GM08714 (cell line): Measurements from ENCODE around the gene DKK3.

ENCODE experiments used
- H3K4me3 ChIP-seq: fragments of 200-500 bp; sonication (Bioruptor generic); 2 replicates; pipeline ENCODE4 v1.5.1; 2014; ENCODE audit warnings: mild to moderate bottlenecking, low read length, inconsistent platforms
- ZNF274 ChIP-seq: IDR thresholded peaks from 2 replicates; pipeline ENCODE4 v1.6.1; 2012; ENCODE audit warnings: mild to moderate bottlenecking, low read depth, low read length

DKK3 gene

DNA sequence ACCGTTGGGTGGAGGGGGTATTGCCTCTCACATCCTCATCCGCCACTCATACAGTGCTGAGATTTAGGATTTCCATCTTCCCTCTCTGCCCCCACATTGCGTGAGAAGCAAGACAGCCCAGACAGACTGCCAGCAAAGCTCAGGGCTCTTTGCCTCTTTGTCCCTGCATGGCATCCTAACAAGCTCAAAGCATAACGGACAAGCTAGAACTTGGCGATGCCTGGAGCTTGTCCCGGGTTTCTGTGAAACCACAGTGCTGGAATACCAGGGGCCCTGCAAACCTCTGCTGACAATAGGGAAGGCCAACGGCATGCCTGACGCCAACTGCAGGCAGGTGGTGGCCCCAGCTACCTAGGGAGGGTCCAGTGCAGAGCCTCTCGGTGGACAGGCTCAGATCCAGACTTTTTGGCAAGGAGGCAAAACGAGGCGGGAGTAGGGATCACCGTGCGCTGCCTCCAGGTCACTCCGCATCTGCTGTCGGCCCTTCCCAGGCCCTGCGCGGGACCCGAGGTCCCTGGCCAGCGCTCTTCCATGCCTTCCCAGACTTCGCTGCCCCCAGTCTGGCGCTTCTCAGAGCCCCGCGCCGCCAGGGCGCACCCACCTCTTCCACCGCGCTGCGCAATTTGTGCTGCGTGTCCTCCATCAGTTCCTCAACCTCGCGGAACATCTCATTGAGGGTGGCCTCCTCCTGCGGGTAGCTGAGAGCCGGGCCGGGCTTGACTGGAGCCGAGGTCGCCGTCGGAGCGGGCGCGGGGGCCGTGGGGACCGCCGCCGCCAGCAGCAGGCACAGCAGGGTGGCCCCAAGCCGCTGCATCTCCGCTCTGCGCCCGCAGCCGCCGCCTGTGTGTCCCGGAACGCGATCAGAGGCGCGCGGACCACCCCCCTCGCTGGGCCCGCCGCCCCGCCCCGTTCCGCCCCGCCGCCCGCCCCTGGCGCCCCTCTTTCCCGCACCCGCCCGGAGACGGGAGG, at the start of gene DKK3:
Gene DKK3, minus strand, starts transcription at position 858 of the 969 bp plus-strand sequence. Its CDS starts 44 bp downstream, at position 814.
- TF ChIP-seq ZNF274: no peak
- no peak within 1 kb of the TSS for H3K4me3 ChIP-seq

DNA sequence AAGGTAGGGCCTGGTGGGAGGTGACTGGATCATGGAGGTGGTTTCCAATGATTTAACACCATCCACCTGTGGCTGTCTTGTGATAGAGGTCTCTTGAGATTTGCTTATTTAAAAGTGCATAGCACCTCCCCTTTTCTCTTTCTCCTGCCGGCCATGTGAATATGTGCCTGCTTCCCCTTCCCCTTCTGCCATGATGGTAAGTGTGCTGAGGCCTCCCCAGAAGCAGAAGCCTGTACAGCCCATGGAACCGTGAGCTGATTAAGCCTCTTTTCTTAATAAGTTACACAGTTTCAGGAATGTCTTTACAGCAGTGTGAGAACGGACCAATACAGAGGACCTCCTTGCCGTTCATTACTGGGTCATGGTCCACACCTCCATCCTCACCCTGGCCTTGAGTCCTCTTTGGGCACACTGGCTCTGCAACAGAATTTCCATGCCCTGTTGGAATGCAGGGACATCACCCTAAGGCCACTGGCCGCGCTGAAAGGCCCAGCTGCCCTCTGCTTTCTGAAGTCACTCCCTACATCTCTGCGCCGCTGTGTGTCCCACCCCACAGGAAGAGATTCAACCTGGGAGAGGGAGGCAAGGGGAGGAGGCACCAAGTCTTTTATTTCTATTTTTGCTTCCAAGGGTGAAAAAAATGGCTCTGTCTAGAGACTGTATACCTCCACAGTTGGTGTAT, 49.0 kb upstream of the DKK3 start:
- H3K4me3 ChIP-seq: no peak overlapping the region
- TF ChIP-seq ZNF274: no peak

DNA sequence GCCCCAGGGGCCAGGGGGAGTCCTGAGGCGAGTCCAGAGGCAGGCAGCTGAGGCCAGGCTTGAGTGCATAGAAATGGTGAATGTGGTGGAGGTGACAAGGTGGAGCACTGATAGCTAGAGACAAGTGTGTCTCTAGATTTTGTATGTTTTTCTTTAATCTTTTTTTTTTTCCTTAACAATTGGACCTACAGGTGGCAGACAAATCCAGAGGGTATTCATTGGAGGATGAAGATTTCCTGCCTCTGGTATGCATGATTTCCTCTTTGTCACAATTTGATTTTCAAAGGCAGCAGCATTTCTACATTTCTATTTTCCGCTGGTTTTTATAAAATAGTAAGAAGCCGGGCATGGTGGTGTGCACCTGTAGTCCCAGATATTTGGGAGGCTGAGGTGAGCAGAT, 47.7 kb upstream of the DKK3 start:
- H3K4me3 ChIP-seq: no peak overlapping the region
- no peak for TF ChIP-seq ZNF274

DNA sequence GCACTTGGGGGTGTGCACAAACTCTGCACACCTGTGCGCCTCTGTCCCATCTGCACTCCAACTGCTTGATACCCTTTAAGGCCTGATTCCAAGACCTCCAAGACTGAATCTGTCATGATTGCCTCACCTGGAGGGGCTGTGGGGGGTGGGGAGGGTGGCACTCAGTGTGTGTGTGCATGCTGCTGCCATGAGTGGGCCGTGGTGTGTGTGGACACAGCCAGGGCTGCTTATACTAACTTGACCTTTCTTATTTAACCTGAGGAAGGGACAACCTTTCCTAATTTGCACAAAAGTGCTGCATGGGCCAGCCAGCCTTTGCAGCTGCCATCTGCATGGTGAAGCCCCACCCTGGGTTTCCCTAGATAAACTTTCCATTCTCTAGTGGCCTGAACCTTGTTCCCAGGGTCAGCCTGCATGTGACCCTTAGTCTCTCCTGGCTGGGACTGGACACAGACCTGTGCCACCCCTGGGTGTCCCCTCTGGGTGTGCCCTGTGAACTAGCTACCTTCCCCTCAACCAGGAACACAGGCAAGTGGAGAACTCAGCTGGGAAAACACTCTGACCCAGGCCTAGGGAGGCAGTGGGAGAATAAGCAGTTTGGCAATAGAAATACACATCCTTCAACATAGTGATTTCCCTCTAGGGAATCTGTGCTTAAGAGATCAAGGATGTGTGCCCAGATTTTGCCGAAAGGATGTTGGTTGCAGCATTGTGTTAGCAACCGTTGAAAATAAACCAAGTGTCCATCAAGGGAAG, 45.4 kb upstream of the DKK3 start:
- TF ChIP-seq ZNF274: no peak
- H3K4me3 ChIP-seq: no peak overlapping the region

DNA sequence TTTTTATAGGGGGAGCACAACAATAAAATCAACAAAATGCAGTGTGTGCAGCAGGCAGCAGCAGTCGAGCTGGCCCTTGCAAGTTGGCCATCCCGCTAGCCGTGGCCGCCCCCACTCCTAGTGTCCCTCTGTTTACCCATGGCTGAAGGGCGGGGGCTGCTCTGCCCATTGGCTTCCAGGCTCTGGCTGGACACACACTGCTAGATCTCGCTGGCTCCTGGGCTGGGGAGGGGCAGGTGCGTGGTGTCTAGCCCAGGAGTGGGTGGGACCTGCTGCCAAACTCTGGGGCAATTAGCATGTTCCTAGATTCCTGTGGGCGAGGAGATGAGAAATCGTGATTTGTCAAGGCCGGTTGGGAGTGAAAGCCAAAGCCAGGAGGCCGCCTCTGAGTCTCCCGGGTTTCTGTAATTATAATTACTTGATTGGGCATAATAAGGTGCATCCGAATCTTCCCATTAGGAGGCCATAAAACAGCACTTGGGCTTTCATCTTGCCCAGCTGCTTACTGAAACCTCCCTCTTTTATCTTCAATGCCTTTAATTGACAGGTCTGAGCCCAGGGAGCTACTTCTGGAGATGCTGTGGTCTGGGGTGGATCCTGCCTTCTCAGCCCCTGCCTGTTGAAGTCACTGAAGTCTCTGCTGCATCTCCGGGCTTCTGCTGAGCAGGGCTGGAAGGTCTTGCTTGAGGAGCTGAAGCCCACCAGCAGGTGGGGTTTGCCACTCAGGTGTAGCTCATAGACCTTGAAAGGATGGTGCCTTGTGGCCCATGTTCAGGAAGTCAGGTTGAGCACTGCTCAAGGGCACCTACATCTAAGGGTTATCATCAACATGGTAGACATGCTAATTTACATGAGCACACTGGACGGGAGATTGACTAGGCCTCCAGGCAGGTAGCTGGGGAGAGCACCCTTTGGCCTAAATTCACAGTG, 44.5 kb upstream of the DKK3 start:
- TF ChIP-seq ZNF274: no peak
- no peak overlapping the region for H3K4me3 ChIP-seq

DNA sequence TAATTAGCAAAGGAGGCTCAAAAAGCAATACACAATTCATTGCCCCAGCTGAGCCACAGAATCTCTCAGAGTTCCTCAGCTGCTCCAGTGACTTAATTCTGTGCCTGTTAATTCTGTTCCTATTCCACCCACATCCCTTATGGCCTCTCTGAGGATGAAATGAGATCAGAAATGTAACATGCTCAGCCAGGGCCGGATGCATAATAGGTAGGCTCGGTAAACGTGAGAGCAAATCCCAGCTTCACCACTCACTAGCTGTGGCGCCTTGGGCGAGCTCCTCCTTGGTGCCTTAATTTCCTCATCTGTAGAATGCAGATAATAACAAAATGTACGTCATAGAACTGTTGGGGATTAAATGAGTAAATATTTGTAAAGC, 42.8 kb upstream of the DKK3 start:
- no peak overlapping the region for H3K4me3 ChIP-seq
- no peak for TF ChIP-seq ZNF274

DNA sequence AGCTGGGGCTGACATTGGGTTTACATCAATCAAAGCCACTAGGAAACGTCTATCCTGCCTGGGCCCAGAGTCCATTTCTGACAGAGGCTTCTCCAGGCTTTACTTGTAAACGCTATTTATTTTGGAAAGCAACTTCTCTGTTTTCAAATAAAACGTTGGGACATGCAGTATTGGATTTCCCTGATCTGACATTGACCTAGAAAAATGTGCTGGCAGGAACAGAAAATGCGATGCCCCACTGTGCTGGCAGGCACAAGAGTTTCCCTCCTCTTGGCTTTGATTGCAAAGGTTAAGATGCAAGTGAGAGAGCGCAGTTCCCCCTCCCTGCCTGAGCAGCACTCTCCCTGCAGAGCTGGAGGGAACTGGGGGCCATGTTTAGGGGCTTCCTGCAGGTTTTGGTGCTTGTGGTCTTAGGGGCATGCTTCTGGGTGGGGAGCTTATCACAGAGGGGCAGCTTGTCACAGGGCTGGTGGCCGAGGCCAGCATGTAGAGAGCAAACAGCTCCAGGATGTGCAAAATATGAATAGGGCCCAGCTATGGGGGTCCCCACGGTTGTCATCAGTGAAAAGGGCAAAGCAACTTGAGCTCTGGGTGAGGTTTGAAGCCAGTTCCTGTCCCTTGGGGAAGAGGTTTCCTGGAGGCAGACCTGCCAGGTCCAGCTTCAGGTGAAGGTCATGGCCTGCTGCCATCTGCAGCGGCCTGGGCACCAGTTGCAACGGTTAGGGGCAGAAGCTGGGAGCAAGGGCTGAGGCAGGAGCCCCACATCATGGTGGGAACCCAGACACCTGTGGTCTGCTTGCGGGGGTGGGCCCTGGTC, 42.3 kb upstream of the DKK3 start:
- H3K4me3 ChIP-seq: no peak overlapping the region
- no peak for TF ChIP-seq ZNF274

DNA sequence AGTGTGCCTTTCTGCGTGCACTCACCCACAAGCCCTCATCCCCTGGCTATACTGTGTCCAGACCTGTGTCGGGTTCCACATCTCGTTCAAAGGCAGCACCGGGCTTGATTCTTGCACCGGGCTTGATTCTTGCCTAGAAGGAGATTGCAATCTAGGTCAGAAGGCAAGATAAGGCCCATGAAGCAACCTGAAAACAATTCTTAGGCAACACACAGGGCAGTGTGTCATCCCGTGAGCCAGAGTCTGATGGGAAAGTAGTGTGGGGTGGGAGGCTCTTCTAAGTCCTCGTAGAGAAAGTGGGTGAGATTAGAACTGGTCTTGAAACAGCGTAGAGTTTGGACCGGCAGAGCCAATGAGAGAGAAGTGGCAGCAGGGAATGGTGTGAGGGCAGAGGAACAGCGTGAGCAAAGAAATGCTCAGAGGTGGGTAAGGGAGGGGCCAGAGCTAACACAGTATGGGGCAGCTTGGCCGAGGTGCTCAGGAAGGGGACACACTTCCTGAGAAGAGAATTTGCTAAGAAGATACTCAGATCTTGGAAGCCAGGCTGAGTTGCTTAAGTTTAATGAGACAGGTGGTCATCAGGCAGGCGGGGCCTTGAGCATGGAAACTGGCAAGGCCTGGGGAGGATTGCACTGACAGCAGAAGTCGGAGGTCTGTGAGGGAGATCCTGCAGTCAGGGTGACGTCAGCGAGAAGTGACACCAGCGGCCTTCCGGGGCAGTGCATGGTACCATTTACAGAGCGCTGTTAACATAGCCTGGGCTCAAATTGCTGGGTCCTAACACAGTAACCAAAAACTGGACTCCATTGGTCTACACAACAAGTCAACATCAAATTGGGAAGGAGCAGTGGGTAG, 40.7 kb upstream of the DKK3 start:
- no peak for TF ChIP-seq ZNF274
- H3K4me3 ChIP-seq: no peak overlapping the region

DNA sequence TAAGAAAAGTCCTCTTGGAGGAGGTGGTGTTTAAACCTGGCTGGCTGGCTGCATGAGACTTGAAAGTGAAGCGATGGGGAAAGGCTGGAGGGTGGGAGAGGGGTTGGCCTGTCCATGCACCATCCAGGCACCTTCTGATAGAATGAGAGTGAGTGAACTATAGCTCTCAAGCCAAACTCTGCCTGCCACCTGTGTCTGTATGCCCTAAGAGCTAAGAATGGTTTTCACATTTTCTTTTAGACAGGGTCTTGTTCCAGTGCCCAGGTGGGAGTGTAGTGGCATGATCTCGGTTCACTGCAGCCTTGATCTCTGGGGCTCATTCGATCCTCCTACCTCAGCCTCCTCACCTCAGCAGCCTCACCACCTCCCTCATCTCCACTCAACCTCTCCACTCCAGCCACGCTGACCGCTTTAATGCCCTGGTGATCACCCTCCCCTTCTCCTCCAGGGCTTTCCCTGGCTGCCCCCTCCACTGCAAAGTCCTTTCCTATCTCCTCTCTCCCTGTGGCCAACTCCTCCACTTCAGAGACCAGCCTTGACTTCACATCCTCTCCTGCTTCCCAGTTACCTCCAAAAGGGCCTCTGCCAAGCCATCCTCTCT, 38.3 kb upstream of the DKK3 start:
- TF ChIP-seq ZNF274: no peak
- H3K4me3 ChIP-seq: no peak overlapping the region

DNA sequence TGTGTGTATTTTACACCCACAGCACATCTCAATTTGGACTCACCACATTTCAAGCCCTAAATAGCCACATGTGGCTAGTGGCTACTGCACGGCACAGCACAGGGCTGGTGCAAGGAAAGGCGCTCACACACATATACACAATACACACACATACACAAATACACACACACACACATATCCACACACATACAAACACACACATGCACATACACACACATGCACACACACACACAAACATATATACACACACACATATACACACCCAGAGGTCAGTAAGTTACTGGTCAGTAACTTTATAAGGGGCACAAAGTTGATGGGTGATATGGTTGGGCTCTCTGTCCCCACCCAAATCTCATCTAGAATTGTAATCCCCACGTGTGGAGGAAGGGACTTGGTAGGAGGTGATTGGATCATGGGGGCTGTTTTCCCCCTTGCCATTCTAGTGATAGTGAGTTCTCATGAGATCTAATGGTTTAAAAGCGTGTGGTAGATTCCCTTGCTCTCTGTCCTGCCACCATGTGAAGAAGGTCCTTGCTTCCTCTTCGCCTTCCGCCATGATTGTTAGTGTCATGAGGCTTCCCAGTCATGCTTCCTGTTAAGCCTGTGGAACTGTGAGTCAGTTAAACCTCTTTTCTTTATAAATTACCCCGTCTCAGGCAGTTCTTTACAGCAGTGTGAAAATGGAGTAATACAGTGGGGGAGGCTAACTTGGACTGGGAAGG, 37.6 kb upstream of the DKK3 start:
- H3K4me3 ChIP-seq: no peak overlapping the region
- TF ChIP-seq ZNF274: no peak

DNA sequence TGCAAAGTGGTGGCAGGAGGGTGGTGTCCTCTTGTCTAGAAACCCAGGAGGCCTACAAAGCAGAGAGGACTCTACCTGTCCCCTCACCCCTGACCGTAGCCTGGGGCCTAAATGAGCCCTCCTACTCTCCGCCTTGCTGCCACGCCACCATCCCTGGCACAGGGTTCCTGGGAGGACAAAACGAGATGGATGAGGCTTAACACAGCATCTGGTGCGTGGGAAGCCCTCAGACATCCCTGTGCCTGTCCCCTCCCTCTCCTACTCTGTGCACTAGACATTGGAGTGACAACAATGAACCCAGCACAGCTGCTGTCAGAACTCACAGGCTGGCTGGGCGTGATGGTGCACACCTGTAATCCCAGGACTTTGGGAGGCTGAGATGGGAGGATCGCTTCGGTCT, 36.4 kb upstream of the DKK3 start:
- no peak for TF ChIP-seq ZNF274
- H3K4me3 ChIP-seq: no peak overlapping the region
